GM12878 (cell line): Measurements from ENCODE around the gene GLI2. TPM values are rescaled to one million over a fixed set of nuclear protein-coding genes. Genes with fewer than 3 reads are reported as not detected.

Experiments
- ATAC-seq: fragments of 200-7000 bp; cut with Tn5 transposase; 3 replicates; pipeline ENCODE4 v1.9.1; 2020; ENCODE audit warnings: mild to moderate bottlenecking, moderate library complexity
- BruUV-seq: library from RNA; stranded (reverse); fragments of 400-500 nt; replicated peaks from 2 replicates; lab custom pipeline; 2021; lab: Mats Ljungman, UMichigan
- CTCF ChIA-PET: fragments of 300-600 bp; sonication (Branson Sonifier 250); formaldehyde crosslinking; extraction: SDS; loops from one replicate; lab custom pipeline; 2021; ENCODE audit warnings: inconsistent platforms; lab: Yijun Ruan, JAX
- POLR2A ChIA-PET: fragments of 350-600 bp; formaldehyde crosslinking; extraction: SDS; loops from one replicate; lab custom pipeline; 2021; ENCODE audit warnings: inconsistent platforms; lab: Charles Lee
- RAD21 ChIA-PET: fragments of 300-600 bp; sonication (Branson Sonifier 250); formaldehyde crosslinking; loops from one replicate; lab custom pipeline; 2023; ENCODE audit warnings: antibody characterized with exemption; ENCODE audit not compliant: unreplicated experiment; lab: Charles Lee
- SMC1A ChIA-PET: fragments of 300-600 bp; sonication (Branson Sonifier 250); formaldehyde crosslinking; loops from one replicate; lab custom pipeline; 2023; ENCODE audit not compliant: unreplicated experiment, uncharacterized antibody; lab: Charles Lee
- DNase-seq: peaks from one replicate; pipeline ENCODE4 v3.0.0-alpha.2; 2011; ENCODE audit warnings: low read depth, low spot score
- FAIRE-seq: peaks from 3 replicates; lab custom pipeline; 2011; peaks lifted over from hg19 to GRCh38; lab: Jason Lieb, UNC
- H2AFZ ChIP-seq: 2 replicates; pipeline ENCODE4 v1.6.0; 2011; ENCODE audit warnings: low read depth, low read length, control low read depth; ENCODE audit not compliant: control insufficient read depth
- H3K27ac ChIP-seq: 2 replicates; pipeline ENCODE4 v1.5.1; 2011; ENCODE audit warnings: control low read depth; ENCODE audit not compliant: control insufficient read depth, insufficient read depth
- H3K27me3 ChIP-seq, 2 experiments: replicated peaks in 1 of 2; 2 replicates each; pipeline versions ENCODE4 v1.6.0 to v1.6.1; 2011; ENCODE audit warnings: low read length in 1 of 2; ENCODE audit not compliant: control insufficient read depth in 2 of 2, insufficient read depth in 2 of 2
- H3K36me3 ChIP-seq, 2 experiments: 2 replicates each; pipeline ENCODE4 v1.5.1; 2011; ENCODE audit warnings: low read length in 1 of 2; ENCODE audit not compliant: control insufficient read depth in 2 of 2, insufficient read depth in 2 of 2
- H3K4me1 ChIP-seq: 2 replicates; pipeline ENCODE4 v1.6.1; 2011; ENCODE audit warnings: mild to moderate bottlenecking, low read length, moderate library complexity, mixed read lengths; ENCODE audit not compliant: control insufficient read depth, insufficient read depth
- H3K4me2 ChIP-seq: 2 replicates; pipeline ENCODE4 v1.6.0; 2011; ENCODE audit warnings: control low read depth; ENCODE audit not compliant: control insufficient read depth, insufficient read depth
- H3K4me3 ChIP-seq: fragments of 200-600 bp; sonication (generic); 2 replicates; pipeline ENCODE4 v1.5.1; 2016
- H3K79me2 ChIP-seq: 2 replicates; pipeline ENCODE4 v1.6.0; 2011; ENCODE audit warnings: low read length; ENCODE audit not compliant: control insufficient read depth, insufficient read depth
- H3K9ac ChIP-seq: 2 replicates; pipeline ENCODE4 v1.8.0; 2011; ENCODE audit warnings: low read length, control low read depth, mixed read lengths; ENCODE audit not compliant: control insufficient read depth, insufficient read depth
- H3K9me3 ChIP-seq: replicated peaks from 3 replicates; pipeline ENCODE4 v1.5.1; 2011; ENCODE audit warnings: mild to moderate bottlenecking, low read length; ENCODE audit not compliant: control insufficient read depth, insufficient read depth
- H4K20me1 ChIP-seq: 2 replicates; pipeline ENCODE4 v1.6.0; 2011; ENCODE audit not compliant: control insufficient read depth, insufficient read depth
- E2F4 ChIP-seq: IDR thresholded peaks from 2 replicates; pipeline ENCODE4 v1.6.1; 2012; ENCODE audit warnings: low read depth, low read length, improper control_type of control experiment
- EP300 ChIP-seq, 2 experiments: fragments of 150-350 bp in 1 of 2; IDR thresholded peaks; 2 replicates each; pipeline ENCODE4 v1.6.1; 2011 to 2012; ENCODE audit warnings: low read depth in 2 of 2, low read length in 2 of 2, borderline replicate concordance in 1 of 2, improper control_type of control experiment in 1 of 2, inconsistent platforms in 1 of 2; ENCODE audit not compliant: control insufficient read depth in 1 of 2
- FOXK2 ChIP-seq: fragments of 450-650 bp; IDR thresholded peaks from 2 replicates; pipeline ENCODE4 v1.6.1; 2017; ENCODE audit warnings: mild to moderate bottlenecking, moderate library complexity
- HDGF ChIP-seq: fragments of 450-650 bp; IDR thresholded peaks from 2 replicates; pipeline ENCODE4 v1.6.1; 2016; ENCODE audit warnings: antibody characterized with exemption
- IRF3 ChIP-seq: fragments of 450-650 bp; IDR thresholded peaks from 2 replicates; pipeline ENCODE4 v1.6.1; 2014; ENCODE audit warnings: mild to moderate bottlenecking
- JUNB ChIP-seq: IDR thresholded peaks from 2 replicates; pipeline ENCODE4 v1.6.1; 2016; ENCODE audit warnings: antibody characterized with exemption, mild to moderate bottlenecking
- KDM1A ChIP-seq: fragments of 200-600 bp; sonication (generic); IDR thresholded peaks from 2 replicates; pipeline ENCODE4 v1.6.1; 2016; ENCODE audit warnings: borderline replicate concordance
- MXI1 ChIP-seq: fragments of 150-350 bp; IDR thresholded peaks from 2 replicates; pipeline ENCODE4 v1.6.1; 2011; ENCODE audit warnings: low read depth, mild to moderate bottlenecking, inconsistent platforms, low read length, improper control_type of control experiment
- NBN ChIP-seq: fragments of 450-650 bp; IDR thresholded peaks from 2 replicates; pipeline ENCODE4 v1.6.1; 2016
- SIX5 ChIP-seq: IDR thresholded peaks from 2 replicates; pipeline ENCODE4 v1.6.1; 2011; ENCODE audit warnings: mild to moderate bottlenecking, low read depth, low read length, moderate library complexity; ENCODE audit not compliant: severe bottlenecking
- SUZ12 ChIP-seq: fragments of 200-600 bp; sonication (generic); IDR thresholded peaks from one replicate; pipeline ENCODE4 v1.6.1; 2018; ENCODE audit warnings: antibody characterized with exemption, mild to moderate bottlenecking; ENCODE audit not compliant: unreplicated experiment
- TAF1 ChIP-seq: IDR thresholded peaks from 2 replicates; pipeline ENCODE4 v1.6.1; 2011; ENCODE audit warnings: mild to moderate bottlenecking, low read depth, low read length, borderline replicate concordance
- ZNF274 ChIP-seq: IDR thresholded peaks from one replicate; pipeline ENCODE4 v1.8.0; 2011; ENCODE audit not compliant: insufficient read length, insufficient read depth
- WGBS: methylation state at CpG from one replicate; pipeline ENCODE4 v1.1.6; 2016; ENCODE audit warnings: low lambda C conversion rate; ENCODE audit not compliant: insufficient replicate concordance, insufficient coverage; ENCODE audit errors: missing lambda C conversion rate; 5-methylcytosine and 5-hydroxymethylcytosine counted together
- in situ Hi-C: fragments of 300-500 bp; cut with MboI; formaldehyde crosslinking; loops from 9 replicates; pipeline ENCODE4 v1.14.3; 2018; ENCODE audit warnings: mixed read lengths
- intact Hi-C: fragments of 100-400 bp; cut with micrococcal nuclease; formaldehyde crosslinking; loops from one replicate; pipeline ENCODE4 v1.14.2; 2022; ENCODE audit not compliant: unreplicated experiment
- polyA plus RNA-seq, 11 experiments: library from polyadenylated mRNA; depleted of rRNA in 4 of 11; unstranded in 6 of 11; stranded (reverse) in 5 of 11; fragments of >200 nt; fragmentation: Nextera tagmentation in 4 of 11; fragmentation: Illumina TruSeq in 1 of 11; extraction: Ambion mirVana in 4 of 11; extraction: Trizol in 1 of 11; gene quantifications; 1 replicate in 1 of 11; 2 replicates in 10 of 11; pipeline versions ENCODE4 v1.2.1 to v1.2.3, GENCODE V29; 2011 to 2016; ENCODE audit warnings: inconsistent platforms in 2 of 11, missing spikeins in 2 of 11, low read depth in 1 of 11
- total RNA-seq, 4 experiments: library from RNA; depleted of rRNA in 3 of 4; stranded (reverse); fragments of >200 nt in 3 of 4; fragmentation: Illumina TruSeq in 1 of 4; extraction: Trizol in 1 of 4; gene quantifications; 2 replicates each; pipeline versions ENCODE4 v1.2.1 to v1.2.3, GENCODE V29; 2013 to 2021
- TF ChIP-seq, protein P1 (sequence below): fragments of 150-350 bp; IDR thresholded peaks from 2 replicates; pipeline ENCODE4 v1.6.1; 2014; ENCODE audit warnings: mild to moderate bottlenecking, low read depth, low read length

Gene GLI2
- total and polyA plus RNA-seq, 10 of the 15 experiments (the other 5 are each of a cell fraction or from before 2014, with no cell fraction given): 0.01 TPM; not detected in 9

- no peaks in the 10 kb centered on the region; the same call in 1 of the 2 replicates for H4K20me1 ChIP-seq
- 47% methylated on average over 5 of the region's 5 CpGs for WGBS
- H3K27me3 ChIP-seq: peaks cover 2 to 3% of the 10 kb centered on the region in 2 experiments; a peak in 3 of 4 replicates
- no peak overlapping the region for H3K9ac ChIP-seq
- no peak overlapping the region for H3K27ac ChIP-seq
- DNase-seq (no peak), FAIRE-seq (no peak), ATAC-seq (no peak)
- ChIA-PET POLR2A (no interaction called here), CTCF (no interaction called here), RAD21 (no interaction called here), SMC1A (no interaction called here)
- H3K4me2 ChIP-seq: no peak overlapping the region
- H3K79me2 ChIP-seq: no peaks in the 10 kb centered on the region
- H3K9me3 ChIP-seq: no peaks in the 10 kb centered on the region
- TF ChIP-seq IRF3: no peak
- no peak for TF ChIP-seq NBN
- no peak for TF ChIP-seq FOXK2
- TF ChIP-seq MXI1: no peak
- TF ChIP-seq JUNB: no peak
- no peak for TF ChIP-seq SUZ12
- TF ChIP-seq HDGF: no peak
- no peaks in the 10 kb centered on the region for H3K36me3 ChIP-seq
- no TSS peak for BruUV-seq
- H3K4me3 ChIP-seq: no peak overlapping the region
- no peak overlapping the region for H2AFZ ChIP-seq
- in situ Hi-C loops (no loop called here), intact Hi-C loops (no loop called here)
- H3K4me1 ChIP-seq: no peaks in the 10 kb centered on the region
Measured at GRCh38 chr2:120709608-120710041, 26.0 kb upstream of the GLI2 start.

DNA sequence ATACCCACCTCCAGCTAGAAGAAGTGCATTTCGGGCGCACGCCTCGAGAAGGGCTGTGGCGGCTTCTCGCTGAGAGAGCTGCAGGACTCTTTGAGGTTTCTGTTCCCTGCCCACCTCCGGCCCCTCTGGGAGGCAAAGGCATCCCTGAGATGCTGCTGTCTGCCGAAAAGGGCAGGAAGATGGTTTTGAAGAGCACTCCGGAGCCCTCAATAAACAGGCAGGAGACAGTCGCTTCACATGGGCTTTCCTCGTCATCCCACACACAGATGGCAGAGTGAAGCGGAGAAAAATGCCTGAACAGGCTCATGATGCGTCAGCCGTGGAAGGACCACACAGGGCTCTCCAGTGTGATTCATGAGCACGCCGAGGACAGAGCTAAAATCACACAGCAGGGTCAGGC, 25.4 kb upstream of the GLI2 start:
- no peak overlapping the region for H3K27ac ChIP-seq
- TF ChIP-seq TAF1: no peak
- TF ChIP-seq ZNF274: no peak
- TF ChIP-seq E2F4: no peak
- TF ChIP-seq, protein P1, sequence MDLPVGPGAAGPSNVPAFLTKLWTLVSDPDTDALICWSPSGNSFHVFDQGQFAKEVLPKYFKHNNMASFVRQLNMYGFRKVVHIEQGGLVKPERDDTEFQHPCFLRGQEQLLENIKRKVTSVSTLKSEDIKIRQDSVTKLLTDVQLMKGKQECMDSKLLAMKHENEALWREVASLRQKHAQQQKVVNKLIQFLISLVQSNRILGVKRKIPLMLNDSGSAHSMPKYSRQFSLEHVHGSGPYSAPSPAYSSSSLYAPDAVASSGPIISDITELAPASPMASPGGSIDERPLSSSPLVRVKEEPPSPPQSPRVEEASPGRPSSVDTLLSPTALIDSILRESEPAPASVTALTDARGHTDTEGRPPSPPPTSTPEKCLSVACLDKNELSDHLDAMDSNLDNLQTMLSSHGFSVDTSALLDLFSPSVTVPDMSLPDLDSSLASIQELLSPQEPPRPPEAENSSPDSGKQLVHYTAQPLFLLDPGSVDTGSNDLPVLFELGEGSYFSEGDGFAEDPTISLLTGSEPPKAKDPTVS: no peak
- no peak for TF ChIP-seq KDM1A
- no peak for TF ChIP-seq EP300 (IDR thresholded peaks at IDR 0.05; ENCODE audit: borderline replicate concordance in 1 of 2, control insufficient read depth in 1 of 2, low read depth in 2 of 2, low read length in 2 of 2)
- no peak for TF ChIP-seq SIX5
- H3K9ac ChIP-seq: no peak overlapping the region
- in situ Hi-C loops: no loop called here
- 32% methylated on average over 16 of the region's 16 CpGs for WGBS
- no peak overlapping the region for H2AFZ ChIP-seq
- BruUV-seq: no TSS peak
- no peaks in the 10 kb centered on the region for H3K36me3 ChIP-seq
- no peaks in the 10 kb centered on the region for H3K79me2 ChIP-seq
- no peaks in the 10 kb centered on the region; the same call in 1 of the 2 replicates for H4K20me1 ChIP-seq
- no peak overlapping the region for H3K4me2 ChIP-seq
- intact Hi-C loops: no loop called here
- ChIA-PET RAD21 (no interaction called here), CTCF (interaction anchor here (1.1 kb wide), 1 partner anchor 30 kb away, joined by 6 read pairs; no protein-coding TSS in a partner anchor), SMC1A (no interaction called here), POLR2A (no interaction called here)
- peaks cover 2 to 3% of the 10 kb centered on the region in 2 experiments; a peak in 3 of 4 replicates for H3K27me3 ChIP-seq
- H3K4me3 ChIP-seq: no peak overlapping the region
- H3K4me1 ChIP-seq: no peaks in the 10 kb centered on the region
- H3K9me3 ChIP-seq: no peaks in the 10 kb centered on the region
- FAIRE-seq (no peak), ATAC-seq (no peak), DNase-seq (no peak)
